ENCODE results near the gene NEUROG1. TPM values are rescaled to one million over a fixed set of nuclear protein-coding genes. Genes with fewer than 3 reads are reported as not detected.

NEUROG1 gene
- total RNA-seq, 1 experiment from 2014 or later, result not detected

DNA sequence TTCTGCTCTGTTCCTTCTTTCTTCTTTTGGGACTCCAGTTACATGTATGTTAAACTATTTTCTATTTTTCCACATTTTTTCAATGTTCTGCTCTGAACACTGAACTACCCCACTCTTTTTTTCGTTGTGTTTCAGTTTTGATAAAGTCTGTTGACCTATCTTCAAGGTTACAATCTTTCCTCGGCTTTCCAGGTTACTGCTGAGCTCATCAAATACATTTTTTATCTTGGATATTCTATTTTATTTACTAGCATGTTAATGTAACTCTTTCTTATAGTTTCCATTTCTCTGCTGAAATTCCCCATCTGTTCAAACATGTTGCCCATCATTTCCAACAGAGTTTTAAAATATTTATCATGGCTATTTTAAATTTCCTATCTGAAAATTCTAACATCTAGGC lies 13.8 kb downstream of the NEUROG1 start:
- CTCF ChIA-PET, result no interaction called here
- POLR2A ChIA-PET (ENCODE audit: low non-redundant PET), result no interaction called here
- no peak overlapping the region for H3K4me3 ChIP-seq (ENCODE audit: low read depth, low read length, poor library complexity, severe bottlenecking)
- H3K36me3 ChIP-seq (ENCODE audit: insufficient read depth, low read length, poor library complexity, severe bottlenecking), result no peaks in the 10 kb centered on the region
- H3K4me1 ChIP-seq (ENCODE audit: insufficient read depth, low read length, poor library complexity, severe bottlenecking), result no peaks in the 10 kb centered on the region
- TF ChIP-seq, protein P1, sequence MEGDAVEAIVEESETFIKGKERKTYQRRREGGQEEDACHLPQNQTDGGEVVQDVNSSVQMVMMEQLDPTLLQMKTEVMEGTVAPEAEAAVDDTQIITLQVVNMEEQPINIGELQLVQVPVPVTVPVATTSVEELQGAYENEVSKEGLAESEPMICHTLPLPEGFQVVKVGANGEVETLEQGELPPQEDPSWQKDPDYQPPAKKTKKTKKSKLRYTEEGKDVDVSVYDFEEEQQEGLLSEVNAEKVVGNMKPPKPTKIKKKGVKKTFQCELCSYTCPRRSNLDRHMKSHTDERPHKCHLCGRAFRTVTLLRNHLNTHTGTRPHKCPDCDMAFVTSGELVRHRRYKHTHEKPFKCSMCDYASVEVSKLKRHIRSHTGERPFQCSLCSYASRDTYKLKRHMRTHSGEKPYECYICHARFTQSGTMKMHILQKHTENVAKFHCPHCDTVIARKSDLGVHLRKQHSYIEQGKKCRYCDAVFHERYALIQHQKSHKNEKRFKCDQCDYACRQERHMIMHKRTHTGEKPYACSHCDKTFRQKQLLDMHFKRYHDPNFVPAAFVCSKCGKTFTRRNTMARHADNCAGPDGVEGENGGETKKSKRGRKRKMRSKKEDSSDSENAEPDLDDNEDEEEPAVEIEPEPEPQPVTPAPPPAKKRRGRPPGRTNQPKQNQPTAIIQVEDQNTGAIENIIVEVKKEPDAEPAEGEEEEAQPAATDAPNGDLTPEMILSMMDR (conservative IDR thresholded peaks at IDR 0.05; ENCODE audit: low read depth, low read length), result no peak
- TF ChIP-seq EZH2 (IDR thresholded peaks at IDR 0.05; ENCODE audit: borderline replicate concordance, low read depth, low read length, poor library complexity, severe bottlenecking), result no peak
- BruUV-seq (replicated peaks), result no TSS peak
- intact Hi-C loops (cut with micrococcal nuclease; ENCODE audit: unreplicated experiment), result no loop called here
- H3K27ac ChIP-seq (ENCODE audit: low read depth, low read length, poor library complexity, severe bottlenecking), result no peak overlapping the region
- DNase-seq (ENCODE audit: low spot score), result no peak
- peaks cover 58% of the 10 kb centered on the region for H3K27me3 ChIP-seq (replicated peaks; ENCODE audit: insufficient read depth, low read depth, low read length, poor library complexity)
- H3K9me3 ChIP-seq (ENCODE audit: low read depth, low read length, poor library complexity, severe bottlenecking), result no peaks in the 10 kb centered on the region

DNA sequence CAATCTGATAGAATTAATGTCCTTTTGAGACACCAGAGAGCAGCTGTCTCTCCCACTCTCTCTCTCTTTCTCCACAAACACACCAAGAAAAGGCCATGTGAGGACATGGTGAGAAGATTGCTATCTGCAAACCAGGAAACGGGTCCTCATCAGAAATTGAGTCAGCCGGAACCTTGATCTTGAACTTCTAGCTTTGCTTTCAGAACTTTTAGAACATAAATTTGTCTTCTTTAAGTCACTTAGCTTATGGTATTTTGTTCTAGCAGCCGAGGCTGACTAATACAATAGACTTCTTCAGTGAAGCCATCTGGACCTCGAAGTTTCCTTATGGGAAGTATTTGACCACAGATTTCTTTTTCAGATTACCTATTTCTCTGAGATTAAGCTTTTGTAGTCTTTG lies 18.1 kb downstream of the NEUROG1 start:
- TF ChIP-seq, protein P1 (conservative IDR thresholded peaks at IDR 0.05; ENCODE audit: low read depth, low read length), result no peak
- no peak for TF ChIP-seq EZH2 (IDR thresholded peaks at IDR 0.05; ENCODE audit: borderline replicate concordance, low read depth, low read length, poor library complexity, severe bottlenecking)
- CTCF ChIA-PET, result no interaction called here
- H3K9me3 ChIP-seq (ENCODE audit: low read depth, low read length, poor library complexity, severe bottlenecking), result no peaks in the 10 kb centered on the region
- no peaks in the 10 kb centered on the region for H3K36me3 ChIP-seq (ENCODE audit: insufficient read depth, low read length, poor library complexity, severe bottlenecking)
- POLR2A ChIA-PET (ENCODE audit: low non-redundant PET), result no interaction called here
- no peaks in the 10 kb centered on the region for H3K4me1 ChIP-seq (ENCODE audit: insufficient read depth, low read length, poor library complexity, severe bottlenecking)
- BruUV-seq (replicated peaks), result no TSS peak
- H3K27ac ChIP-seq (ENCODE audit: low read depth, low read length, poor library complexity, severe bottlenecking), result no peak overlapping the region
- H3K4me3 ChIP-seq (ENCODE audit: low read depth, low read length, poor library complexity, severe bottlenecking), result no peak overlapping the region
- intact Hi-C loops (cut with micrococcal nuclease; ENCODE audit: unreplicated experiment), result no loop called here
- H3K27me3 ChIP-seq (replicated peaks; ENCODE audit: insufficient read depth, low read depth, low read length, poor library complexity), result peaks cover 42% of the 10 kb centered on the region
- no peak for DNase-seq (ENCODE audit: low spot score)

DNA sequence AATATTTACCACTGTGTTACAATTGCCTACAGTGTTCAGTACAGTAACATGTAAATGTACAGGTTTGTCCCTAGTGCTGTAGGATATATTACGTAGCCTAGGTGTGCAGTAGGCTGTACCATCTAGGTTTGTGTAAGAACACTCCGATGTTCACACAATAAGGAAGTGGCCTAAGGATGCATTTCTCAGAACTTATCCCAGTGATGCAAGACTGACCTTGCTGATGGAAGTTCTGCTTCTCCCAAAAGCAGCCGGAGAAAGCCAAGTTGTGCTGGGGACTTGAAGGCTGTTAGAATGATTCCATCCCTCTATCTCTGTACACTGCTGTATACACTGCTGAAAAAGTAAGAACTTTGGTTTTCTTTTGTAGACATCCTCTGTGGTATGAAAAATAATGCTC lies 21.6 kb downstream of the NEUROG1 start:
- intact Hi-C loops (cut with micrococcal nuclease; ENCODE audit: unreplicated experiment), result no loop called here
- POLR2A ChIA-PET (ENCODE audit: low non-redundant PET), result no interaction called here
- Histone ChIP-seq H3K4me3 (ENCODE audit: low read depth, low read length, poor library complexity, severe bottlenecking) (no peak overlapping the region), H3K36me3 (ENCODE audit: insufficient read depth, low read length, poor library complexity, severe bottlenecking) (no peaks in the 10 kb centered on the region), H3K27ac (ENCODE audit: low read depth, low read length, poor library complexity, severe bottlenecking) (no peak overlapping the region), H3K9me3 (ENCODE audit: low read depth, low read length, poor library complexity, severe bottlenecking) (no peaks in the 10 kb centered on the region), H3K27me3 (replicated peaks; ENCODE audit: insufficient read depth, low read depth, low read length, poor library complexity) (peaks cover 36% of the 10 kb centered on the region), H3K4me1 (ENCODE audit: insufficient read depth, low read length, poor library complexity, severe bottlenecking) (no peaks in the 10 kb centered on the region)
- BruUV-seq (replicated peaks), result no TSS peak
- TF ChIP-seq, protein P1 (conservative IDR thresholded peaks at IDR 0.05; ENCODE audit: low read depth, low read length), result no peak
- no peak for TF ChIP-seq EZH2 (IDR thresholded peaks at IDR 0.05; ENCODE audit: borderline replicate concordance, low read depth, low read length, poor library complexity, severe bottlenecking)
- DNase-seq (ENCODE audit: low spot score), result no peak
- CTCF ChIA-PET, result no interaction called here
